Measurements from ENCODE around the gene WNT2B. TPM values are rescaled to one million over a fixed set of nuclear protein-coding genes. Genes with fewer than 3 reads are reported as not detected.

The WNT2B gene
- total RNA-seq, 1 donor from 2014 or later: 146 TPM

- Mint-ChIP-seq H3K27me3 (ENCODE audit: low read depth) (peaks cover 30% of the 10 kb centered on the region), H3K36me3 (peaks cover 2% of the 10 kb centered on the region), H3K9me3 (no peaks in the 10 kb centered on the region), H3K4me3 (peak overlapping the region; percentile 84), H3K4me1 (peaks cover 72% of the 10 kb centered on the region), H3K27ac (peak overlapping the region; percentile 93)
- TF ChIP-seq, protein P1, sequence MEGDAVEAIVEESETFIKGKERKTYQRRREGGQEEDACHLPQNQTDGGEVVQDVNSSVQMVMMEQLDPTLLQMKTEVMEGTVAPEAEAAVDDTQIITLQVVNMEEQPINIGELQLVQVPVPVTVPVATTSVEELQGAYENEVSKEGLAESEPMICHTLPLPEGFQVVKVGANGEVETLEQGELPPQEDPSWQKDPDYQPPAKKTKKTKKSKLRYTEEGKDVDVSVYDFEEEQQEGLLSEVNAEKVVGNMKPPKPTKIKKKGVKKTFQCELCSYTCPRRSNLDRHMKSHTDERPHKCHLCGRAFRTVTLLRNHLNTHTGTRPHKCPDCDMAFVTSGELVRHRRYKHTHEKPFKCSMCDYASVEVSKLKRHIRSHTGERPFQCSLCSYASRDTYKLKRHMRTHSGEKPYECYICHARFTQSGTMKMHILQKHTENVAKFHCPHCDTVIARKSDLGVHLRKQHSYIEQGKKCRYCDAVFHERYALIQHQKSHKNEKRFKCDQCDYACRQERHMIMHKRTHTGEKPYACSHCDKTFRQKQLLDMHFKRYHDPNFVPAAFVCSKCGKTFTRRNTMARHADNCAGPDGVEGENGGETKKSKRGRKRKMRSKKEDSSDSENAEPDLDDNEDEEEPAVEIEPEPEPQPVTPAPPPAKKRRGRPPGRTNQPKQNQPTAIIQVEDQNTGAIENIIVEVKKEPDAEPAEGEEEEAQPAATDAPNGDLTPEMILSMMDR (IDR thresholded peaks at IDR 0.05; ENCODE audit: unreplicated experiment): no peak
- DNase-seq (ENCODE audit: low spot score in 2 of 2, unreplicated experiment in 2 of 2): peak in 1 of 2 experiments; percentile 59
Measured at GRCh38 chr1:112509005-112509659, 367 bp downstream of the WNT2B start.

DNA sequence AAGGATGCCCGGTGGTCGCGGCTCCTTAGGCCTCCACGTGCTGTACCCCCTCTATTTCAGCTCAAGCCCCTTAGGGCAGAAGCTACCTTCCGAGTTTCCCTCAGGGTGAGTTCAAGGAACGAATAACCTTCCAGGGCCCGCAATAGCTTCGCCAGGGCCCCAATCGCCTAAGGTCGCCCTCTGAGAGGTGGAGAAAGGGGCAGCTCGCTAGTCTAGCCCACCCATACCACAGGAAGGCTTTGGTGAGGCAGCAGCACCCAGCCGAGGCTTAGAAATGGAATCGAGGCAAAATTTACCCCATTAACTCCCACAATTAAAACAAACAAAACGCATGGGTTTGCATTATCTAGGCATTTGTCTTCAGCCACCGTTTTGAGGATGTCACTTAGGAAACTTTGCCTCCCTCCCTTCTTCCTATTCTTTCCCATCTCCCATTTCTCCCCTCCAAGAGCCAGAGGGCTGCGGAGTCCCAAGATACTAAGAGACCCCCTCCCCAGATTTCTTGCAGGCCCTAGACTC, 954 bp downstream of the WNT2B start:
- Mint-ChIP-seq H3K27me3 (ENCODE audit: low read depth) (peaks cover 28% of the 10 kb centered on the region), H3K9me3 (no peaks in the 10 kb centered on the region)

GRCh38 chr1:112510340-112510739, 1.6 kb downstream of the WNT2B start:
- TF ChIP-seq, protein P1 (IDR thresholded peaks at IDR 0.05; ENCODE audit: unreplicated experiment): no peak
- Mint-ChIP-seq H3K27ac (peak overlapping the region; percentile 93), H3K36me3 (peaks cover 4% of the 10 kb centered on the region), H3K4me3 (peak overlapping the region; percentile 84), H3K4me1 (peaks cover 69% of the 10 kb centered on the region), H3K9me3 (no peaks in the 10 kb centered on the region), H3K27me3 (ENCODE audit: low read depth) (peaks cover 28% of the 10 kb centered on the region)
- DNase-seq (ENCODE audit: low spot score in 2 of 2, unreplicated experiment in 2 of 2): no peak

More for the DNA sequence above, 954 bp downstream of the WNT2B start:
- no peak for DNase-seq (ENCODE audit: low spot score in 2 of 2, unreplicated experiment in 2 of 2)
- Mint-ChIP-seq H3K4me3 (peak overlapping the region; percentile 84), H3K4me1 (peaks cover 72% of the 10 kb centered on the region), H3K27ac (peak overlapping the region; percentile 93), H3K36me3 (peaks cover 2% of the 10 kb centered on the region)
- TF ChIP-seq, protein P1 (IDR thresholded peaks at IDR 0.05; ENCODE audit: unreplicated experiment): no peak

DNA sequence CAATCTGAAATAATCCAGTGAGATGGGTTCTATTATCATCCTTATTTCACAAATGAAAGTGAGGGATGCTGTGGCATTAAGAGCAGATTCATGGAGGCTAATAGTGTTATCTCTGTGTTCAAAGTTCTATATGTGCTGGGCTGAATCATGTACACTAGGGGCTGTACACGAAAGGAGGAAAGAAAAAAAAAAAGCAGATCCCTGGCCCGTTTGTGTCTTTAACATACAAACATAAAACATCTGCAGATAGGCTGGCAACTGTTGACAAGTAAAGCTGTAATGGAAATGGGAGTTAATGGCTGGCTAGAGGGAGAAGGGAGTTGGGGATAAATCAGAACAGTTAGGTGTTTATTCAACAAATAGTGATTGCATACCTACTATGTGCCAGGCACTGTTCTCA, 3.1 kb downstream of the WNT2B start:
- TF ChIP-seq, protein P1 (IDR thresholded peaks at IDR 0.05; ENCODE audit: unreplicated experiment): no peak
- DNase-seq (ENCODE audit: low spot score in 2 of 2, unreplicated experiment in 2 of 2): no peak
- Mint-ChIP-seq H3K4me1 (peaks cover 64% of the 10 kb centered on the region), H3K27ac (peak overlapping the region; percentile 60), H3K36me3 (peaks cover 14% of the 10 kb centered on the region), H3K4me3 (peak overlapping the region; percentile 84), H3K9me3 (no peaks in the 10 kb centered on the region), H3K27me3 (ENCODE audit: low read depth) (peaks cover 28% of the 10 kb centered on the region)

DNA sequence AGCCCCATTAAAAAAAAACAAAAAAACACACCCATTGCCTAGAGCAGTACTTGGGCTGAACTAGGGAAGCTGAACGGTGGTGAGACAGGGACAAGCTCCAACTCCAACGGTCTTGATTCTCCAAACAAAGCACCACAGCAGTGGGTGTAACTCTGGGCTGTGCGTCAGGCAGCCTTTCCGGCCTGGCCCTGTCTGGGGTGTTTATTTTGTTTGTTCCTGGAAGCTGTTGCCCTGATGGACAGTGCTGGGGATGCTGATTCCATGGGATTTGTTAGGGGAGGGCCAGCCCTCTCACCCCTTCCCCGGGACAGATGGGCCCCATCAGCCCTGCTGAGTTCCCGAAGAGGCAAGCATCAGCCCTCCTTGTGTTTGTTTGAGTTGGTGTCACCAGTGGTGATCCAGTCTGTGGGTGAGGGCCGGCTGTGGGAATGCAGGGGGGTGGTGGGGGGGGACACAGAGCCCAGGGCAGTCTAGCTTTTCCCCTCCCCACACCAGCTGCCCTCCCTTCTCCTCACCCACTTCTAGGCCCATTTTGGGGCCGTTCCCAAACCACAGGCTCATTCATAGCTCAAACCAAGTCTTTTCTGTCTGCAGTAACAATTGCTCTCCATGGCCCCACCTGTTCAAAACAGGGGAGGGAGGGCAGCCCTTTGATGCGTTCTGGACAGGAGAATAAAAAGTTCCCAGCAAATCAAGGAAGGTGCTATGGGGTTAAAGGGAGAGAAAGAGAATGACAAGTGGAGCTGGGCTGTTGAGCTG, 4.5 kb downstream of the WNT2B start:
- Mint-ChIP-seq H3K4me1 (peaks cover 51% of the 10 kb centered on the region), H3K36me3 (peaks cover 28% of the 10 kb centered on the region), H3K27ac (peak overlapping the region; percentile 10), H3K4me3 (no peak overlapping the region), H3K9me3 (no peaks in the 10 kb centered on the region), H3K27me3 (ENCODE audit: low read depth) (peaks cover 22% of the 10 kb centered on the region)
- DNase-seq (ENCODE audit: low spot score in 2 of 2, unreplicated experiment in 2 of 2): no peak
- TF ChIP-seq, protein P1 (IDR thresholded peaks at IDR 0.05; ENCODE audit: unreplicated experiment): no peak
